ENCODE measurements around the gene PATL2.

PATL2 gene

DNA sequence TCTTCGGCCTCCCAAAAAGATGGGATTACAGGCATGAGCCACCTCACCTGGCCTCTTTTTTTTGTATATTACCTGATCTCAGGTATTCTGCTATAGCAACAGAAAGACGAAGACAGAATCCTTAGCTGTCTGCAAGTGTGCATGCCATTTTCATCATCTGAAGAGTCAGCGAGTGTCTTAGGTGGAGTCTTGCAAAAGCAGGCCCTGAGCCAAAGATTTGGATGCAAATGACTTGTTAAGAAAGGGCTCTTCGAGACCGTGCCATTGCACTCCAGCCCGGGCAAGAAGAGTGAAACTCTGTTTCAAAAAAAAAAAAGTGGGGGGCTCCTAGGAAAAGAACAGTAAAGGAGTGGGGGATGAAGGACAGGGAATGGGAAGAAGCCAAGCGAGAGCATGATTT, 15.0 kb upstream of the PATL2 start:
- TF ChIP-seq, protein P1, sequence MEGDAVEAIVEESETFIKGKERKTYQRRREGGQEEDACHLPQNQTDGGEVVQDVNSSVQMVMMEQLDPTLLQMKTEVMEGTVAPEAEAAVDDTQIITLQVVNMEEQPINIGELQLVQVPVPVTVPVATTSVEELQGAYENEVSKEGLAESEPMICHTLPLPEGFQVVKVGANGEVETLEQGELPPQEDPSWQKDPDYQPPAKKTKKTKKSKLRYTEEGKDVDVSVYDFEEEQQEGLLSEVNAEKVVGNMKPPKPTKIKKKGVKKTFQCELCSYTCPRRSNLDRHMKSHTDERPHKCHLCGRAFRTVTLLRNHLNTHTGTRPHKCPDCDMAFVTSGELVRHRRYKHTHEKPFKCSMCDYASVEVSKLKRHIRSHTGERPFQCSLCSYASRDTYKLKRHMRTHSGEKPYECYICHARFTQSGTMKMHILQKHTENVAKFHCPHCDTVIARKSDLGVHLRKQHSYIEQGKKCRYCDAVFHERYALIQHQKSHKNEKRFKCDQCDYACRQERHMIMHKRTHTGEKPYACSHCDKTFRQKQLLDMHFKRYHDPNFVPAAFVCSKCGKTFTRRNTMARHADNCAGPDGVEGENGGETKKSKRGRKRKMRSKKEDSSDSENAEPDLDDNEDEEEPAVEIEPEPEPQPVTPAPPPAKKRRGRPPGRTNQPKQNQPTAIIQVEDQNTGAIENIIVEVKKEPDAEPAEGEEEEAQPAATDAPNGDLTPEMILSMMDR (IDR thresholded peaks at IDR 0.05), result no peak
- TF ChIP-seq ZFX (IDR thresholded peaks at IDR 0.05; ENCODE audit: borderline replicate concordance), result no peak
- H3K27ac ChIP-seq, result no peak overlapping the region

GRCh38 chr15:44722011-44722410, 10.9 kb upstream of the PATL2 start:
- no peak for TF ChIP-seq ZFX (IDR thresholded peaks at IDR 0.05; ENCODE audit: borderline replicate concordance)
- TF ChIP-seq, protein P1 (IDR thresholded peaks at IDR 0.05), result no peak
- H3K27ac ChIP-seq, result no peak overlapping the region

- no peak for TF ChIP-seq ZFX (IDR thresholded peaks at IDR 0.05; ENCODE audit: borderline replicate concordance)
- TF ChIP-seq, protein P1 (IDR thresholded peaks at IDR 0.05), result no peak
- H3K27ac ChIP-seq, result no peak overlapping the region
These were observed 9.5 kb upstream of the PATL2 start for GRCh38 chr15:44720460-44721176.

GRCh38 chr15:44720000-44720435, 8.9 kb upstream of the PATL2 start:
- peak overlapping the region; percentile 25; the same call in 1 of the 2 replicates for H3K27ac ChIP-seq

DNA sequence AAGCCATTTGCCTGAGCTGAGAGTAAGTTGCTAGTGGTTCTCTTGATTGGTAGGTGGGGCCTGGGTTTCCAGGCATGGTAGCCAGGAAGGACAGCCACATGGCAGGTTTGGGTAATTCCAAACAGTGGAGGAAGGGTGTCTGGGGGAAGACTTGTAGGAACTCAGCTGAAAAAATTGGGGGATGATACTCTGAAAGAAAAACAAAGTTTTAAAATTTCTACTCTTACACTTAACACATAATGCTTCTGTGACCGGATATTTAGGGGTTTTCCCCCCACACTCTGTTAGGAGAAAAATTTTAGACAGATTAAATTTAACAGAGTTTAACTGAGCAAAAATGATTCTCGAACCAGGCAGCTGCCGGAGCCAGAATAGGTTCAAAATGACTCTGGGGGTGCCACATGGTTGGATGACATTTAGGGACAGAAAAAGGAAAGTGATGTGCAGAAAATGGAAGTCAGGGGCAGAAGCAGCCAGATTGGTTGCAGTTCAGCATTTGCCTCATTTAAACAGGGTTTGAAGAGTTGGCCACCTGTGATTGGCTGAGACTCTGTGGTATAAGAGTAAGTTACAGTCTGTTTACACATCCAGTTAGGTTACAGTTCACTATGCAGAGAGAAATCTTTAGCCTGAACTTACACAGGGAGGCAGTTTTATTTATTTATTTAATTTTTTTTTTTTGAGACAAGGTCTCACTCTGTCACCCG, 8.3 kb upstream of the PATL2 start:
- peak overlapping the region; percentile 25; the same call in 1 of the 2 replicates for H3K27ac ChIP-seq
- TF ChIP-seq, protein P1 (IDR thresholded peaks at IDR 0.05), result no peak
- TF ChIP-seq ZFX (IDR thresholded peaks at IDR 0.05; ENCODE audit: borderline replicate concordance), result no peak

DNA sequence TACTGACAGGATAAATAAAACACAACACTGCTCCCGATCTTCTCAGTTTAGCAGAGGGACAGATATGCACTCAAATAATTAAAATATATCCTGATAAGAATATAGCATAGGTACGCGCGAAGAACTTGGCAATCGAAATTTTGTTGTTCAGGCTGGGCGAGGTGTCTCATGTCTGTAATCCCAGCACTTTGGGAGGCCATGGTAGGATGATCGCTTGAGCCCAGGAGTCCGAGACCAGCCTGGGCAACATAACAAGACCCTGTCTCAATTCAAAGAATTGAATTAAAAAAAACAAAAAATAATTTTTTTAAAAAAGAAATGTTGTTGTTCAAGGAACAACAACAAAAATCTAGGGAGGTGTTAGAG, 7.8 kb upstream of the PATL2 start:
- TF ChIP-seq, protein P1 (IDR thresholded peaks at IDR 0.05), result no peak
- no peak for TF ChIP-seq ZFX (IDR thresholded peaks at IDR 0.05; ENCODE audit: borderline replicate concordance)
- H3K27ac ChIP-seq, result peak overlapping the region; percentile 25; the same call in 1 of the 2 replicates

DNA sequence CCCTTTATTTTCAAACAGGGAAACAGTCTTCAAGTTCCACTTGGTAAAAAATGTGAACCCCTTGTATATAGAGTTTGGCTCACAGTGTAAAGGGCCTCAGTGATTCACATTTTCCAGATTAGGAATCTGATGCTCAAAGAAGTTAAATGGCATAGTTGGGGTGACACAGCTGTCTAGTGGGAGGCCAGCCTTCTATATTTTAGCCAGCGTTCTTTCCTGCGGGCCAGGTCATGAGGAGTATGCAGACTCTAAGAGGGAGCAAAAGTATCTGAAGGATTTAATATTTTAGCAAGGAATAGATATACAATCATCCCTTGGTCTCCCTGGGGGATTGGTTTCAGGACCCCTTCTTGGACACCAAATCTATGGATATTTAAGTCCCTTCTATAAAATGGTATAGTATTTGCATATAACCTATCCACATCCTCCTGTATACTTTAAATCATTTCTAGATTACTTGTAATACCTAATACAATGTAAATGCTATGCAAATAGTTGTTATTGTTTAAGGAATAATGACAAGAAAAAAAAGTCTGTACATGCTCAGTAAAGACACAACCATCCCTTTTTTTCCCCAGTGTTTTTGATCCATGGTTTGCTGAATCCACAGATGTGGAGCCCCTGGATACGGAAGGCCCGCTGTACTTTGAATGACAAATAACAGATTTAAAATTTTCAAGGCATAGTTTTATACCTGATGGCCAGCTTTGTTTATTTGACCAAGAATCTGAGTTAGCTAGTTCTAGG, 7.2 kb upstream of the PATL2 start:
- TF ChIP-seq, protein P1 (IDR thresholded peaks at IDR 0.05), result no peak
- no peak for TF ChIP-seq ZFX (IDR thresholded peaks at IDR 0.05; ENCODE audit: borderline replicate concordance)
- H3K27ac ChIP-seq, result peak overlapping the region; percentile 25; the same call in 1 of the 2 replicates
